Neural cell (in vitro differentiated cells): ENCODE data around the gene CD48. TPM values are rescaled to one million over a fixed set of nuclear protein-coding genes. Genes with fewer than 3 reads are reported as not detected.

ENCODE experiments used
- H2AFZ ChIP-seq: fragments of 200-600, 300-800 bp; sonication (generic), shearing (Covaris generic); 2 replicates; pipeline ENCODE4 v1.6.0; 2014; ENCODE audit warnings: low read depth, mild to moderate bottlenecking, antibody characterized with exemption, low read length, moderate library complexity
- H3F3A ChIP-seq: fragments of 200-600 bp; shearing (Covaris generic); 2 replicates; pipeline ENCODE4 v1.6.1; 2016; ENCODE audit warnings: mild to moderate bottlenecking, moderate library complexity, mixed read lengths, antibody characterized with exemption, low read length; ENCODE audit not compliant: insufficient read depth, poor library complexity, severe bottlenecking
- H3K27ac ChIP-seq: fragments of 200-600, 300-800 bp; sonication (generic), shearing (Covaris generic); 2 replicates; pipeline ENCODE4 v1.5.1; 2014; ENCODE audit warnings: mild to moderate bottlenecking, low read length, moderate library complexity
- H3K27me3 ChIP-seq: fragments of 300-800, 200-600 bp; sonication (generic), shearing (Covaris generic); 2 replicates; pipeline ENCODE4 v1.6.0; 2014; ENCODE audit warnings: mild to moderate bottlenecking, low read depth, low read length, moderate library complexity; ENCODE audit not compliant: insufficient read depth
- H3K36me3 ChIP-seq: fragments of 300-800, 200-600 bp; sonication (generic), shearing (Covaris generic); 2 replicates; pipeline ENCODE4 v1.5.1; 2014; ENCODE audit warnings: mild to moderate bottlenecking, antibody characterized with exemption, low read length, moderate library complexity; ENCODE audit not compliant: insufficient read depth
- H3K4me2 ChIP-seq: fragments of 300-800, 200-600 bp; sonication (generic), shearing (Covaris generic); 2 replicates; pipeline ENCODE4 v1.6.0; 2014; ENCODE audit warnings: mild to moderate bottlenecking, low read length
- H3K4me3 ChIP-seq: fragments of 300-800, 200-600 bp; sonication (generic), shearing (Covaris generic); 2 replicates; pipeline ENCODE4 v1.5.1; 2014; ENCODE audit warnings: mild to moderate bottlenecking, low read length, moderate library complexity
- H3K79me2 ChIP-seq: fragments of 200-600 bp; shearing (Covaris generic); replicated peaks from 2 replicates; pipeline ENCODE4 v1.6.0; 2014; ENCODE audit warnings: mild to moderate bottlenecking, low read length, moderate library complexity; ENCODE audit not compliant: insufficient read depth
- H3K9ac ChIP-seq: fragments of 300-800, 200-600 bp; sonication (generic), shearing (Covaris generic); 2 replicates; pipeline ENCODE4 v1.6.1; 2016; ENCODE audit warnings: mild to moderate bottlenecking, low read length, mixed read lengths
- H3K9me2 ChIP-seq: fragments of 200-600 bp; shearing (Covaris generic); 2 replicates; pipeline ENCODE4 v1.6.1; 2016; ENCODE audit warnings: mild to moderate bottlenecking, low read length, mixed read lengths; ENCODE audit not compliant: insufficient read depth
- H3K9me3 ChIP-seq: fragments of 200-600, 300-800 bp; sonication (generic), shearing (Covaris generic); 2 replicates; pipeline ENCODE4 v1.6.1; 2016; ENCODE audit warnings: mild to moderate bottlenecking, mixed run types, low read length, moderate library complexity, mixed read lengths
- H4K20me1 ChIP-seq: fragments of 200-600 bp; shearing (Covaris generic); 2 replicates; pipeline ENCODE4 v1.6.1; 2016; ENCODE audit warnings: mild to moderate bottlenecking, mixed run types; ENCODE audit not compliant: insufficient read depth
- CTCF ChIP-seq: fragments of 450-650 bp; IDR thresholded peaks from 2 replicates; pipeline ENCODE4 v1.5.1; 2014; ENCODE audit warnings: antibody characterized with exemption, mild to moderate bottlenecking, moderate library complexity; ENCODE audit not compliant: poor library complexity, severe bottlenecking
- EP300 ChIP-seq: fragments of 450-650 bp; conservative IDR thresholded peaks from 2 replicates; pipeline ENCODE4 v1.6.1; 2014; ENCODE audit warnings: antibody characterized with exemption, mild to moderate bottlenecking, moderate library complexity; ENCODE audit not compliant: poor library complexity, severe bottlenecking
- EZH2 ChIP-seq: fragments of 200-600, 300-800 bp; shearing (Covaris generic), sonication (generic); IDR thresholded peaks from 2 replicates; pipeline ENCODE4 v1.6.1; 2014; ENCODE audit warnings: antibody characterized with exemption, low read length, borderline replicate concordance, mild to moderate bottlenecking; ENCODE audit not compliant: insufficient read depth, poor library complexity, severe bottlenecking
- MXI1 ChIP-seq: fragments of 450-650 bp; conservative IDR thresholded peaks from 2 replicates; pipeline ENCODE4 v1.6.1; 2014; ENCODE audit warnings: antibody characterized with exemption, mild to moderate bottlenecking; ENCODE audit not compliant: poor library complexity, severe bottlenecking
- POLR2AphosphoS5 ChIP-seq: IDR thresholded peaks from 2 replicates; pipeline ENCODE4 v1.6.1; 2012
- RAD21 ChIP-seq: fragments of 450-650 bp; conservative IDR thresholded peaks from 2 replicates; pipeline ENCODE4 v1.6.1; 2014; ENCODE audit warnings: antibody characterized with exemption, mild to moderate bottlenecking, moderate library complexity
- REST ChIP-seq: IDR thresholded peaks from 2 replicates; pipeline ENCODE4 v1.6.1; 2012; ENCODE audit warnings: borderline replicate concordance
- SMC3 ChIP-seq: fragments of 450-650 bp; conservative IDR thresholded peaks from 2 replicates; pipeline ENCODE4 v1.6.1; 2014; ENCODE audit warnings: antibody characterized with exemption, mild to moderate bottlenecking, moderate library complexity; ENCODE audit not compliant: poor library complexity
- TAF1 ChIP-seq: IDR thresholded peaks from 2 replicates; pipeline ENCODE4 v1.6.1; 2012; ENCODE audit warnings: low read depth
- polyA plus RNA-seq: library from polyadenylated mRNA; depleted of rRNA; stranded (reverse); fragments of >200 nt; gene quantifications from 2 replicates; pipeline ENCODE4 v1.2.3, GENCODE V29; 2014

CD48 gene
- polyA plus RNA-seq, 1 donor from 2014 or later, result not detected

- no peaks in the 10 kb centered on the region for H3K36me3 ChIP-seq
- no peak within 1 kb of the TSS for H3K4me2 ChIP-seq
- no peak within 1 kb of the TSS for H3K4me3 ChIP-seq
- H3K79me2 ChIP-seq, result no peaks in the 10 kb centered on the region
- no peaks in the 10 kb centered on the region for H4K20me1 ChIP-seq
- H3K9ac ChIP-seq, result no peak within 1 kb of the TSS
- H3K9me3 ChIP-seq, result no peaks in the 10 kb centered on the region
- no peak for TF ChIP-seq EP300
- no peak for TF ChIP-seq POLR2AphosphoS5
- TF ChIP-seq SMC3, result no peak
- no peak for TF ChIP-seq REST
- no peak for TF ChIP-seq MXI1
- no peak for TF ChIP-seq TAF1
- no peak for TF ChIP-seq RAD21
- TF ChIP-seq EZH2, result no peak
- no peak for TF ChIP-seq CTCF
- H3F3A ChIP-seq, result no peaks in the 10 kb centered on the region
- H3K27ac ChIP-seq, result no peak within 1 kb of the TSS
- no peak within 1 kb of the TSS for H2AFZ ChIP-seq
- no peaks in the 10 kb centered on the region for H3K9me2 ChIP-seq
- H3K27me3 ChIP-seq, result no peaks in the 10 kb centered on the region
Measured at GRCh38 chr1:160739098-160739511, 27.5 kb upstream of the CD48 start, which contains the start of gene SLAMF7. Gene SLAMF7 (plus strand): TSS chr1:160739247. CDS start chr1:160739302, 55 bp downstream.

- H3K4me3 ChIP-seq, result no peak overlapping the region
- H3K36me3 ChIP-seq, result no peaks in the 10 kb centered on the region
- no peaks in the 10 kb centered on the region for H3F3A ChIP-seq
- H3K9me3 ChIP-seq, result no peaks in the 10 kb centered on the region
- H3K79me2 ChIP-seq, result no peaks in the 10 kb centered on the region
- H3K4me2 ChIP-seq, result no peak overlapping the region
- H3K27ac ChIP-seq, result no peak overlapping the region
- H3K9ac ChIP-seq, result no peak overlapping the region
- no peaks in the 10 kb centered on the region for H4K20me1 ChIP-seq
- H3K27me3 ChIP-seq, result no peaks in the 10 kb centered on the region
- H3K9me2 ChIP-seq, result no peaks in the 10 kb centered on the region
- no peak overlapping the region for H2AFZ ChIP-seq
- TF ChIP-seq CTCF (no peak), EZH2 (no peak), MXI1 (no peak), POLR2AphosphoS5 (no peak), EP300 (no peak), RAD21 (no peak), TAF1 (no peak), SMC3 (no peak), REST (no peak)
Measured at GRCh38 chr1:160738271-160738670, 26.6 kb upstream of the CD48 start.
